Naive thymus-derived CD4-positive, alpha-beta T cell (primary cell): ENCODE data around the gene PRKN. TPM values are rescaled to one million over a fixed set of nuclear protein-coding genes. Genes with fewer than 3 reads are reported as not detected.

ENCODE experiments used
- ATAC-seq: fragments of 150-1000 bp; cut with Tn5 transposase; 2 replicates; pipeline ENCODE4 v1.10.0; 2021; ENCODE audit warnings: mild to moderate bottlenecking, moderate library complexity
- CTCF ChIA-PET: fragments of 350-600 bp; sonication (Branson Sonifier 250); formaldehyde crosslinking; loops from one replicate; lab custom pipeline; 2021; ENCODE audit warnings: antibody characterized with exemption; lab: Charles Lee
- POLR2A ChIA-PET: fragments of 350-600 bp; sonication (Branson Sonifier 250); formaldehyde crosslinking; loops from one replicate; lab custom pipeline; 2021; ENCODE audit warnings: antibody characterized with exemption, inconsistent platforms; lab: Charles Lee
- DNase-seq, 9 donors: peaks; one replicate each; pipeline versions ENCODE4 v3.0.0 to v3.0.0-alpha.2; 2020 to 2022; ENCODE audit warnings: mixed read lengths in 1 of 9
- H3K27ac ChIP-seq: one replicate; pipeline ENCODE4 v1.7.0; 2013; ENCODE audit warnings: mild to moderate bottlenecking, low read depth, low read length, moderate library complexity
- H3K27me3 ChIP-seq, 2 donors: one replicate each; pipeline ENCODE4 v1.7.0; 2013; ENCODE audit warnings: low read length in 2 of 2, mild to moderate bottlenecking in 2 of 2, moderate library complexity in 2 of 2; ENCODE audit not compliant: control insufficient read depth in 2 of 2, insufficient read depth in 2 of 2
- H3K36me3 ChIP-seq, 3 experiments: 1 replicate in 2 of 3; 2 replicates in 1 of 3; pipeline ENCODE4 v1.7.0; 2013; ENCODE audit warnings: low read length in 3 of 3, mild to moderate bottlenecking in 3 of 3, moderate library complexity in 1 of 3; ENCODE audit not compliant: insufficient read depth in 3 of 3, control insufficient read depth in 2 of 3
- H3K4me1 ChIP-seq, 2 donors: one replicate each; pipeline ENCODE4 v1.7.0; 2013; ENCODE audit warnings: low read length in 2 of 2, mild to moderate bottlenecking in 2 of 2, moderate library complexity in 1 of 2; ENCODE audit not compliant: control insufficient read depth in 2 of 2, insufficient read depth in 2 of 2
- H3K4me3 ChIP-seq: 2 replicates; pipeline ENCODE4 v1.7.0; 2013; ENCODE audit warnings: mild to moderate bottlenecking, low read length
- H3K9me3 ChIP-seq, 3 experiments: 1 replicate in 2 of 3; 2 replicates in 1 of 3; pipeline ENCODE4 v1.7.0; 2013; ENCODE audit warnings: low read length in 3 of 3; ENCODE audit not compliant: control insufficient read depth in 2 of 3
- H3K27ac Mint-ChIP-seq, 9 donors: one replicate each; pipeline ENCODE4 v1.8.0; 2020 to 2022; ENCODE audit warnings: mixed read lengths in 9 of 9, mild to moderate bottlenecking in 8 of 9, moderate library complexity in 5 of 9, inconsistent platforms in 2 of 9
- H3K27me3 Mint-ChIP-seq, 5 donors: one replicate each; pipeline ENCODE4 v1.8.0; 2021 to 2022; ENCODE audit warnings: mixed read lengths in 5 of 5, mild to moderate bottlenecking in 1 of 5
- H3K36me3 Mint-ChIP-seq, 5 donors: one replicate each; pipeline ENCODE4 v1.8.0; 2020 to 2022; ENCODE audit warnings: mixed read lengths in 5 of 5, mild to moderate bottlenecking in 3 of 5, inconsistent platforms in 1 of 5
- H3K4me1 Mint-ChIP-seq, 7 donors: one replicate each; pipeline ENCODE4 v1.8.0; 2020 to 2022; ENCODE audit warnings: mixed read lengths in 7 of 7, mild to moderate bottlenecking in 3 of 7, inconsistent platforms in 1 of 7
- H3K4me3 Mint-ChIP-seq, 10 donors: one replicate each; pipeline ENCODE4 v1.8.0; 2020 to 2022; ENCODE audit warnings: mild to moderate bottlenecking in 10 of 10, mixed read lengths in 10 of 10, moderate library complexity in 6 of 10, inconsistent platforms in 2 of 10
- H3K9me3 Mint-ChIP-seq, 11 donors: one replicate each; pipeline ENCODE4 v1.8.0; 2020 to 2022; ENCODE audit warnings: mixed read lengths in 11 of 11, mild to moderate bottlenecking in 4 of 11, inconsistent platforms in 1 of 11, moderate library complexity in 1 of 11
- intact Hi-C, 2 donors: fragments of 100-400 bp; cut with micrococcal nuclease; formaldehyde crosslinking; loops; one replicate each; pipeline ENCODE4 v1.15.1; 2023
- polyA plus RNA-seq, 2 donors: library from polyadenylated mRNA; unstranded; fragments of 300-500 nt; fragmentation: Illumina TruSeq; gene quantifications; one replicate each; pipeline ENCODE4 v1.2.3, GENCODE V29; 2021
- total RNA-seq, 6 experiments: library from RNA in 5 of 6; stranded (reverse) in 5 of 6; gene quantifications; 1 replicate in 5 of 6; 2 replicates in 1 of 6; pipeline ENCODE4 v1.2.3 and lab custom pipeline; 2021 to 2026

The PRKN gene
- total and polyA plus RNA-seq, 7 experiments from 2014 or later: 0.44 to 10.3 (median 8.1) TPM

- H3K4me3 Mint-ChIP-seq: no peak overlapping the region
- H3K27me3 Mint-ChIP-seq: peaks cover 0 to 5% (median 0%) of the 10 kb centered on the region in 5 donors
- H3K9me3 Mint-ChIP-seq: no peaks in the 10 kb centered on the region
- H3K4me1 Mint-ChIP-seq: peaks cover 0 to 3% (median 0%) of the 10 kb centered on the region in 7 donors
- no peaks in the 10 kb centered on the region for H3K27me3 ChIP-seq
- no peak for DNase-seq
- no peak overlapping the region for H3K4me3 ChIP-seq
- no peaks in the 10 kb centered on the region for H3K4me1 ChIP-seq
- no peak for ATAC-seq
- peaks cover 0 to 4% (median 0%) of the 10 kb centered on the region in 5 donors for H3K36me3 Mint-ChIP-seq
- POLR2A ChIA-PET: no interaction called here
- H3K27ac Mint-ChIP-seq: no peak overlapping the region
- no peak overlapping the region for H3K27ac ChIP-seq
- intact Hi-C loops: no loop called here
- no peaks in the 10 kb centered on the region for H3K9me3 ChIP-seq
- H3K36me3 ChIP-seq: no peaks in the 10 kb centered on the region
- CTCF ChIA-PET: interaction anchor here (0.8 kb wide), 1 partner anchor 28 kb away, joined by 3 read pairs; no protein-coding TSS in a partner anchor
These were observed 1281.2 kb downstream of the PRKN start for GRCh38 chr6:161446296-161446925.

GRCh38 chr6:161445021-161445799, 1282.4 kb downstream of the PRKN start:
- CTCF ChIA-PET: no interaction called here
- no peaks in the 10 kb centered on the region for H3K9me3 ChIP-seq

GRCh38 chr6:161444464-161444863, 1283.1 kb downstream of the PRKN start:
- peaks cover 0 to 5% (median 0%) of the 10 kb centered on the region in 5 donors for H3K27me3 Mint-ChIP-seq
- peaks cover 0 to 3% (median 0%) of the 10 kb centered on the region in 7 donors for H3K4me1 Mint-ChIP-seq
- intact Hi-C loops: no loop called here
- H3K9me3 Mint-ChIP-seq: no peaks in the 10 kb centered on the region
- no peak overlapping the region for H3K4me3 Mint-ChIP-seq
- no peak for ATAC-seq
- H3K4me3 ChIP-seq: no peak overlapping the region
- H3K36me3 Mint-ChIP-seq: peaks cover 0 to 14% (median 0%) of the 10 kb centered on the region in 5 donors
- CTCF ChIA-PET: no interaction called here
- no peaks in the 10 kb centered on the region for H3K27me3 ChIP-seq
- DNase-seq: no peak
- H3K27ac ChIP-seq: no peak overlapping the region
- POLR2A ChIA-PET: no interaction called here
- H3K4me1 ChIP-seq: no peaks in the 10 kb centered on the region
- H3K9me3 ChIP-seq: no peaks in the 10 kb centered on the region
- H3K36me3 ChIP-seq: no peaks in the 10 kb centered on the region
- H3K27ac Mint-ChIP-seq: no peak overlapping the region

More at GRCh38 chr6:161445021-161445799, 1282.4 kb downstream of the PRKN start:
- H3K4me1 Mint-ChIP-seq: peaks cover 0 to 3% (median 0%) of the 10 kb centered on the region in 7 donors
- POLR2A ChIA-PET: no interaction called here
- no peaks in the 10 kb centered on the region for H3K9me3 Mint-ChIP-seq
- peaks cover 0 to 13% (median 0%) of the 10 kb centered on the region in 5 donors for H3K36me3 Mint-ChIP-seq
- intact Hi-C loops: no loop called here
- no peaks in the 10 kb centered on the region for H3K4me1 ChIP-seq
- no peak overlapping the region for H3K27ac Mint-ChIP-seq
- no peak overlapping the region for H3K27ac ChIP-seq
- no peaks in the 10 kb centered on the region for H3K36me3 ChIP-seq
- no peak overlapping the region for H3K4me3 ChIP-seq
- H3K27me3 Mint-ChIP-seq: peaks cover 0 to 5% (median 0%) of the 10 kb centered on the region in 5 donors
- H3K27me3 ChIP-seq: no peaks in the 10 kb centered on the region
- no peak overlapping the region for H3K4me3 Mint-ChIP-seq
- ATAC-seq (no peak), DNase-seq (no peak)

- DNase-seq: no peak
- Mint-ChIP-seq H3K4me1 (peaks cover 0 to 3% (median 0%) of the 10 kb centered on the region in 7 donors), H3K4me3 (no peak overlapping the region), H3K27me3 (peaks cover 0 to 5% (median 0%) of the 10 kb centered on the region in 5 donors), H3K27ac (no peak overlapping the region), H3K9me3 (no peaks in the 10 kb centered on the region), H3K36me3 (peaks cover 0 to 14% (median 0%) of the 10 kb centered on the region in 5 donors)
- Histone ChIP-seq H3K4me3 (no peak overlapping the region), H3K27ac (no peak overlapping the region), H3K4me1 (no peaks in the 10 kb centered on the region), H3K27me3 (no peaks in the 10 kb centered on the region), H3K36me3 (no peaks in the 10 kb centered on the region), H3K9me3 (no peaks in the 10 kb centered on the region)
- ChIA-PET CTCF (no interaction called here), POLR2A (no interaction called here)
- no peak for ATAC-seq
- intact Hi-C loops: no loop called here
These were observed 1283.7 kb downstream of the PRKN start for GRCh38 chr6:161443848-161444247.

- Histone ChIP-seq H3K27ac (no peak overlapping the region), H3K4me3 (no peak overlapping the region), H3K4me1 (no peaks in the 10 kb centered on the region), H3K36me3 (no peaks in the 10 kb centered on the region), H3K27me3 (no peaks in the 10 kb centered on the region), H3K9me3 (no peaks in the 10 kb centered on the region)
- Mint-ChIP-seq H3K27ac (no peak overlapping the region), H3K36me3 (peaks cover 0 to 14% (median 0%) of the 10 kb centered on the region in 5 donors), H3K4me3 (no peak overlapping the region), H3K27me3 (peaks cover 0 to 5% (median 0%) of the 10 kb centered on the region in 5 donors), H3K4me1 (peaks cover 0 to 3% (median 0%) of the 10 kb centered on the region in 7 donors), H3K9me3 (no peaks in the 10 kb centered on the region)
- intact Hi-C loops: no loop called here
- no peak for DNase-seq
- POLR2A ChIA-PET: no interaction called here
- ATAC-seq: no peak
- CTCF ChIA-PET: no interaction called here
These were observed 1285.1 kb downstream of the PRKN start for GRCh38 chr6:161442420-161442819.

- peaks cover 0 to 3% (median 0%) of the 10 kb centered on the region in 7 donors for H3K4me1 Mint-ChIP-seq
- H3K4me3 Mint-ChIP-seq: no peak overlapping the region
- CTCF ChIA-PET: interaction anchor here (0.8 kb wide), 1 partner anchor 22 kb away, joined by 3 read pairs; no protein-coding TSS in a partner anchor
These were observed 1287.3 kb downstream of the PRKN start for GRCh38 chr6:161440299-161440698.

More at GRCh38 chr6:161440299-161440698, 1287.3 kb downstream of the PRKN start:
- no peak for ATAC-seq
- Mint-ChIP-seq H3K36me3 (peaks cover 0 to 14% (median 0%) of the 10 kb centered on the region in 5 donors), H3K27ac (no peak overlapping the region), H3K9me3 (no peaks in the 10 kb centered on the region), H3K27me3 (peaks cover 0 to 5% (median 0%) of the 10 kb centered on the region in 5 donors)
- no peak overlapping the region for H3K4me3 ChIP-seq
- H3K27me3 ChIP-seq: no peaks in the 10 kb centered on the region
- intact Hi-C loops: no loop called here
- POLR2A ChIA-PET: no interaction called here
- no peaks in the 10 kb centered on the region for H3K9me3 ChIP-seq
- H3K27ac ChIP-seq: no peak overlapping the region
- H3K36me3 ChIP-seq: no peaks in the 10 kb centered on the region
- no peak for DNase-seq
- H3K4me1 ChIP-seq: no peaks in the 10 kb centered on the region
